Measurements from ENCODE around the gene RBM15B.
"Not testable (repeated sequence)": the region's sequence is repeated elsewhere in the genome, so short reads cannot be mapped to it uniquely, and the experiment has no call there.

The RBM15B gene

DNA sequence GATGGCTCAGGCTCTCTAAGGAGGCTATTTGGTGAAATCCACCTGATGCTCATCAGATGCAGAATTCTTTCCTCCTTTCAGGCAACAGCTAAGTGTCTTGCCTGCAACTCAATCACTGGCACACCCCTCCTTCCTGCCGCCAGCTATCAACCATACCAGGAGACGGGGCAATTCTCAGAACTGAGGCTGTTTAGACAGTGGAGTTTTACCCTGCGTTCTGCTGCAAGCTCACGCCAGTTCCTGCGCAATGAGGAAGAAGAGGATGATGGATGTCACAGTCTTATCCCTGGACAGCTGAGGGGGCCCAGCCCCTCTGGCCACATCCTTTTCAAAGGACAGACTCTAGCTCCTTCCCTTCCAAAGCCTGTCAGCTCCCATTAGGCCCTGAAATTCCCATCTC lies 13.0 kb upstream of the RBM15B start:
- DNase-seq (ENCODE audit: low read depth in 2 of 2), result no peak

DNA sequence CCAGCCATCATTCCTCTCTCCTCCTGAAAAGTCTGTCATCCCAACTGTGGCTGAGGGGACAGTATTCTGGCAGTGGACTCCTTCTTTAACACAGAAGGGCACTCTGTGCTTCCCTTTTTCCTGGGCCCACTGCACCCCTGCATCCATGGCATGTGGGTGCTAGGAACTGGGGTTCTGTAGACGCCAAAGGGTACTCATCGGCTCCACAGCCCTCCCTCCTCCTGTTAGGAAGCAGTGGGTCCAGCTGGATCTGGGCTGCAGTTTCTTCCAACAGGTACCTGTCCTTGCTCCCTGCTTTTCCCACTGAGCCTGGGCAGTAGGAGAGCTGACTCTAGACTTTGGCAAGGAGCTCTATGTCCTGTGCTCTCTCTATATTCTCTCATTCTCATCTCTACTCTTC lies 12.4 kb upstream of the RBM15B start:
- DNase-seq (ENCODE audit: low read depth in 2 of 2), result no peak

DNA sequence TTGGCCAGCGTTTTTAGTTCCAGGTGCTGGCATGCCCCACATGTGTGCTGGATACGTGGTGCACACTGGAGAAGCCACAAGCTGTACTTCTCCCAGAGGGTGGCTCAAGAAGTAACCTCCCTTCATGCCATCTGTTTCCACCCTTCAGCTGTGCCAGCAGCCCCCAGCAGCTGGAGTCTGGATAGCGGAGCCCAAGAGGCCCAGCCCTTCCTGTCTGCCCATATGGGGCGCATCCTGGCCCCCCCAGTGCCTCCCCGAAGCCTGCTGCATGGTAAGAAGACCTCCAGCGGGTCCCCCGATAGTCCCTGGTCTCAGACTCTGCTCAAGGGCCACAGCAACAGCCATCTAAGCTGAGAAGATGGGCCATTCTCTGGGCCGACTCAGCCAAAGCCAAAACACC lies 11.8 kb upstream of the RBM15B start:
- DNase-seq (ENCODE audit: low read depth in 2 of 2), result no peak

DNA sequence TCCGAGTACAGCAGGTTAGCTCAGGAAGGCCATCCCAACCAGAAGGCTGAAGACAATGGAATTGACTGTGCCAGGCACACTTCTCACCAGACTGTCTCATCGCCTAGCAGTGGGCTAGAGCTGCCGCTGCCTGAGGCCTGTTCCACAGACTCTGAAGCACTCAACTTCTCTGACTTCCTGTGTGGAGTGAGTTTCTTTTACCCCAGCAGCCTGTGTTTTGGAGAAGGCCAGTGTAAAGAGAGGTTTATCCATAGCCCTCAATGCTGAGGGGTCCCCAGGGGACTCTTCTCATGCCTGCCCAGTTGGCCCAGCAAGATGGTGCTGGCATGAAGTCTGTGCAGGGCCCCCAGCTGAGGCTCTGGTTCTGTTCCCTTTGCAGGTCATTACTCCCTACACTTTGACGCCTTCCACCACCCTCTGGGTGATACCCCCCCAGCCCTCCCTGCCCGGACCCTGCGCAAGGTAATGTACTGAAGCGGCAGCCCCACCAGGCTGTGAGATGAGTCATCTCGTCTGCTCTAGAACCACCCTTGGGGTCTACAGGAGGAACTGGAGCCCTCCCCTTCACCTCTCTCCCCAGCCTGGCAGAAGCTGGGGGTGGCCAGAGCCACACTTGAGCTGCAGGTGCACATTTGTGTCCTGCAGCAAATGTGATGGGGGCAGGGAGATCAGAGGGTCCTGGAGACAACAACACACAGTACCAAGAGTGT lies 11.2 kb upstream of the RBM15B start:
- DNase-seq (ENCODE audit: low read depth in 2 of 2), result no peak

DNA sequence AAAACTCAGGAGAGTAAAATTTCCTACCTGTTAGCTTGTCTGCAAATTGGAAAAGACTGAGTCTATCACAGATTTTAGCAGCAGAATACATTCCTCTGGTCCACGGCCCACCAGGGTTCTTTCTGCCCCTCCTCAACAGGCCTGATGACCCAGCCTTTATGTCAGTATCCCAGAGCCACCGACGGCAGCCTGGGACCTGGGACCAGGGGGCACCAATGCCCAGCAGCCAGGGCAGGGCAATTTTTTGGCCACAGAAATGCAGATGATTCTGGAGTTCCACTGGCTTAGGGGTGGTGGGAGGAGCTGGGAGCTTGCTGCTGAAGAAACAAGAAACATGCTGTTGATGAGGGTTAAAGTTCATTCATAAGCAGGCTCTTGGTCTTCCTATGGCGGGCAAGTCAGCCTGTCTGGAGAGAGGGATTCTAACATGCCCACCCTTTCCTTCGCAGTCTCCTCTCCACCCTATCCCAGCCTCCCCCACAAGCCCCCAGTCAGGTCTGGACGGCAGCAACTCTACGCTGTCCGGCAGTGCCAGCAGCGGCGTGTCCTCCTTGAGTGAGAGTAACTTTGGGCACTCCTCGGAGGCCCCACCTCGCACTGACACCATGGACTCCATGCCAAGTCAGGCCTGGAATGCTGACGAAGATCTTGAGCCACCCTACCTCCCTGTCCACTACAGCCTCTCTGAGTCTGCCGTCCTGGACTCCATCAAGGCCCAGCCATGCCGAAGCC lies 10.3 kb upstream of the RBM15B start:
- DNase-seq (ENCODE audit: low read depth in 2 of 2), result no peak

DNA sequence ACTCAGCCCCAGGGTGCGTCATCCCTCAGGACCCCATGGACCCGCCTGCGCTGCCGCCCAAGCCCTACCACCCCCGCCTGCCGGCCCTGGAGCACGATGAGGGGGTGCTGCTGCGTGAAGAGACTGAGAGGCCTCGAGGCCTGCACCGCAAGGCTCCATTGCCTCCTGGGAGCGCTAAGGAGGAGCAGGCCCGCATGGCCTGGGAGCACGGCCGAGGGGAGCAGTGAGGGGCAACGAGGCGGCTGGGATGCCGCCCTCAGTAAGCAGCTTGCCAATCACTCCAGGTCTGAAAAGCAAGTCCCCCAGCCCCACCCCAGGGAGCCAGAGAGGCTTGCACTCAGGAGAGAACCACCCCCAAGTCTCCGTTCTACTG lies 9.8 kb upstream of the RBM15B start:
- no peak for DNase-seq (ENCODE audit: low read depth in 2 of 2)

DNA sequence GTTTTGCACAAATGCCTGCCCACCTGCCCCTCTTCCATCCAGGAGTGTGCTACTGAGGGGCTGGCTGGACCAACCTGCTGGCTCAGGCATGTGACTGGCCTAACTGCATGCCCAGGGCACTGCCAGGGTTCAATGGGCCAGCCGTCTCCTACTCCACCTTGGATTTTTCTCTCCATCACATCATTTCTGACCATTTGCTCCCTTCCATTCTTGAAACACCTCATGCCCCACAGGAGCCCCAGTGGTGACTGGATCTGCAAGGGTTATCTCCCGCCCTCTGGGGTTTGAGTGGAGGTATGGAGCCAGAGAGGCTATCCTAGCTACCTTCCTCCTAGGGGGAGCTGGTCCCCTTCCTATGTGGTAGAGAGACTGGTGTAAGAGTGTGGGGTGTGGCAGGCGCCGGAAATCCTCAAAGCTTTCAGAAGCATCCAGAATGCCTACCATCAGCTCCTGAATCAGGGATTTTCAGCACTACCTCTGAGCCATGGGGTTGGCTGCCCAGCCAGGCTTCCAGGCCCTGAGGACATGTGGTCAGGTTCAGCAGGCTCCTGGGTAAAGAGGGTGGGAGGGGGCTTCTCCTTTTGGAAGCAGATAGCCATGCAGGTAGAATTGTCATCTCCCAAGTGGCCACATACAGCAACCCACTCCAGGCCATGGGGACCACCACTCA lies 8.9 kb upstream of the RBM15B start:
- no peak for DNase-seq (ENCODE audit: low read depth in 2 of 2)

DNA sequence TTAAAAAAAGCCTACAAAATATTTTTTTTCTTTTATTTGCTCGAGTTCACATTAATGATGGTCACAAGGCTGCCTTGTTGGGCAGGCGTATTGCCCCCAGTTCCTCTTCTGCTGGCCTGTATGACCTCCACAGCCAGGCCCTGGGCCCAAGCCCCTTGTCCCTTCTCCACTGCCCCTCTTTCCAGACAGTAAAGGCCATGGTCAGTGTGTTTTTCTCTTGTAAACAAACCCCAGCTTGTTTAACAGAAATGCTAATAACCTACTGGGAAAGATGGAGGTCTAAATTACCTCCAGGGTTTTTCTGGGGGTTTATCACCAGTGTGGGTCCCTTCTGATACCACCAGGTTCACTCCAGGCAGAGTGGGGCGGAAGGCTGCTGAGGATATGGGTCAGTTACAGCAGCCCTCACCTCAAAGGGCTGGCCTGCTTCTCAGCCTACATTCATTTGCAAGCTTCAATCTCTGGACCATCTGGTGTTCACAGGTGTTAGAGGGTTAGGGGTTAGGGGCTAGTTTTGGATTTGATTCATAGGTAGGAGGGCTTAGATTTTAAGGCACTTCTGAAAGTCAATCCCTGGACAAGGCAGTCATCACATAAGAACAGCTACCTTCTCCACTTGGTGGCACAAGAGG lies 8.0 kb upstream of the RBM15B start:
- DNase-seq (ENCODE audit: low read depth in 2 of 2), result no peak

DNA sequence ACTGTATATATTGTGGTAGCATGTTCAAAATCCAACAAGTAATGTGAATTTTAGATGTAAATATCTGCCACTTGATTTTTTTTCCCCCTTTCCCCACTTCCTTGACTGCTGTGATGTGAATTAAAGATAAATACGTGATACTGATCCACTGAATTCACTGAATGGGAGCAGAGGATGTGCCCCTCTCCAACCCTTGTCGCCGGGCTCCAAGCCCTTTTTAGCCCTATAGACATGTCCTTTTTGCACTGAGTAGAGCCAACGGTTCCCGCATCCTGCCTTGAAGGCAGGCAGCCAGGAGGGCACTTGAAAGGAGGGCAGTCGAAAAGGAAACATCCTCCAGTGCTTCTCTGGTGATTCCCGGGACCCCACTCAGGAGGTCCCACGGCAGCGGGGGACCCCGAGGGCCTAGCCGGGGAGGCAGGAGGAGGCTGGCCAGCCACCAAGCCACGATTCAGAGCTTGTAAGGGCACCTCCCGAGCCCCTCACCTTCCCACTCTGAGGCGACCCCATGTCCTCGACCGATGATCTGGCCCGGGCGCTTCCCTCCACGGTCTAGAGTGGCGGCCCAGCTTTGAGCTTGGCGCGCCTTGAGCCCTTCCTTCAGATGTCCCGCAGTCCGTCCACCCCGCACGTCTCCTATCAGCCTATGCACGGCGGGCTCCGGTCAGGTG lies 6.9 kb upstream of the RBM15B start:
- no peak for DNase-seq (ENCODE audit: low read depth in 2 of 2)

DNA sequence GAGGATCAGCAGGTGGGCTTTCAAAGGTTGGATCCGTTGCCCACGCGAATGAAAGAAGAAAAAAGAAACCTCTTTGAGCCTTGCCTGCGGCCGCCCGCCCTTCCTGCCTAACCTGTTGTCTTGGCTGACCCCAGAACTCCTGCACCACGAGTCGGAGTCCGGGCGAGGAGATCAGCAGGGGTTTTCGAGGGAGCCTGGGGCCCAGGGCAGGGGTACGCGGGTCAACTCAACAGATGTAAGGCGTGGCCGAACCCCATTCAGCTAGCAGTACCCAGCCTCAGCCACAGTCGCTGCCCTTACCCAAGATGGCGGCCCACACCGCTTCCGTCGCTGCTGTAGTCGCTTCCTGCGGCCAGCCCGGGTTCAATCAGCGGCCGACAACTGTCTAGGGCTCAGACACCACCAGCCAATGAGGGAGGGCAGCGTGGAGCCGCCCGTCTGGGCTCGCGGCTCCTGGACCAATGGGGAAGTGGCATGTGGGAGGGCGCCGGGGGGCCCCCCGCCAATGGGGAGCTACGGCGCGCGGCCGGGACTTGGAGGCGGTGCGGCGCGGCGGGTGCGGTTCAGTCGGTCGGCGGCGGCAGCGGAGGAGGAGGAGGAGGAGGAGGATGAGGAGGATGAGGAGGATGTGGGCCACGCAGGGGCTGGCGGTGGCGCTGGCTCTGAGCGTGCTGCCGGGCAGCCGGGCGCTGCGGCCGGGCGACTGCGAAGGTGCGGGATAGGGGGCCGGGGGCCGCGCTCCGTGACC lies 6.2 kb upstream of the RBM15B start, which contains the start of gene MANF:
TSS of gene MANF (plus strand) at position 566 of the 748 bp plus-strand sequence. CDS start at position 618, 52 bp downstream.
- DNase-seq (ENCODE audit: low read depth in 2 of 2), result peak; percentile 85 to 91

DNA sequence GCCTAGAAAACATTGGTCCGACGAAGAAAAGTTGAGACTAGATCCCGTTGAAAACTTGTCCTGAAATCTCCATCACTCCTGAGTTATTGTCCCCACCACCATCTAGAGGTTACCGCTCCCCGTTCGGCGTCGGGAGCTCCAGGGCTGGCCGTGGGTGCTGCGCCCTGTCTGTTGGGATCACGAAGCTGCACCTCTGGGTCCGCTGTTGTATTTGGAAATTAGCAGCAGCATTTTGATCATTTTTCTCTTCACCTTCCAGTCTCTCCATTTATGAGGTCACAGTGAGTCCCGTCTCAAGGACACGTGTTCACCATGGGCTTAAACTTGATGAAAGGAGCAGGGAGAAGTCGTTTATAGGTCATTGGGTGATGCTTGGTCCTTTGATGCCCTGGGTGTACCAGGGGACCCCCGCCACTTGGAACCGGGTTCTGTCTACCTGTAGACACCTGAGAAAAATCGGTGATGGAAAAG lies 5.4 kb upstream of the RBM15B start:
- DNase-seq (ENCODE audit: low read depth in 2 of 2), result no peak

DNA sequence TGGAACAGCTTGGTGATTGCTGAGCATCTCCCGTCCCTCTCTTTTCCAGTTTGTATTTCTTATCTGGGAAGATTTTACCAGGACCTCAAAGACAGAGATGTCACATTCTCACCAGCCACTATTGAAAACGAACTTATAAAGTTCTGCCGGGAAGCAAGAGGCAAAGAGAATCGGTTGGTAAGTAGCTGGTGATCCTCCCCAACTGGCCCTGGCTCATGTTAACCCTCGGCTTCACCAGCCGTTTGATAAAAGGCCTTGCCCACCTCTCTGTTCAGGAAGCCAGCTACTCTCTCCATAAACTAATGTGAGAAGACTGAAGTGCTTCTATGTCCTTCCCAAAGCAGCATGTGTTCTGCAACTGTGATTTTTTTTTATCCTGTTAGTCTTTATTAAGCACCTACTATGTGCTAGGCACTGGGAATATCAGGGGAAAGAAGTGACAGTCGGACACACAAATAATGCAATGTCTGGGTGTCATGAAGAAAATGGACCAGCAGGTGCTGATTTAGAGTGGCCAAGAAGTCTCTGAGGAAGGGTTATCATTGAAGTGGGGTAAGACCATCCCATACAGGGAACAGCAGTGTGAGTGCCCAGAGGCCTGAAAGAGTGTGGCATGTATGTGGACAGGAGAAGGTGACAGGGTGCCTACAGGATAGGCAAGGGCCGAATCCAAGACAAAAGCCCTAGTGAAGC lies 4.8 kb upstream of the RBM15B start:
- no peak for DNase-seq (ENCODE audit: low read depth in 2 of 2)

DNA sequence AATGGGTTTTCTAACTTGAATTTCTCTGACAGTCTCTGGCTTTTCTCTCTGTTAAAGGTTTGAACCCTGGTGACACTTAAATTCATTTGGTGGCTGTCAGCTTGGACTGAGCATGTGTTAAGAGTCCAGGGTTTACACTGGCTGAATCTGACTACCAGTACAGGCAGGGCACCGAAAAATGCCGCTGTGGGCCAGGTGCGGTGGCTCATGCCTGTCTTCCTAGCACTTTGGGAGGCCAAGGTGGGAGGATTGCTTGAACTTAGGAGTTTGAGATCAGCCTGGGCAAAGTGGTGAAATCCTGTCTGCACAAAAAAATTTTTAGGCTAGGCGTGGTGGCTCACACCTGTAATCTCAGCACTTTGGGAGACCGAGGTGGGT lies 4.2 kb upstream of the RBM15B start:
- DNase-seq (ENCODE audit: low read depth in 2 of 2), result no peak

DNA sequence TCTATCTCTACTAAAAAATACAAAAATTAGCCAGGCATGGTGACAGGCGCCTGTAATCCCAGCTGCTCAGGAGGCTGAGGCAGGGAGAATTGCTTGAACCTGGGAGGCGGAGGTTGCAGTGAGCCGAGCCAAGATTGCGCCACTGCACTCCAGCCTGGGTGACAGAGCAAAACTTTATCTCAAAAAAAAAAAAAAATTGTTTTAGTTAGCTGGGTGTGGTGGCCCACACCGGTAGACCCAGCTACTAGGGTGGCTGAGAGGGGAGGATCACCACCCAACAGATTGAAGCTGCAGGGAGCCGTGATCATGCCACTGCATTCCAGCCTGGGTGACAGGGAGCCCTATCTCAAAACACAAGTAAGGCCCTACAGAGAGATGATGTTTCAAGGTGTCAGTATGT lies 3.8 kb upstream of the RBM15B start:
- DNase-seq (ENCODE audit: low read depth in 2 of 2), result not testable (repeated sequence)

DNA sequence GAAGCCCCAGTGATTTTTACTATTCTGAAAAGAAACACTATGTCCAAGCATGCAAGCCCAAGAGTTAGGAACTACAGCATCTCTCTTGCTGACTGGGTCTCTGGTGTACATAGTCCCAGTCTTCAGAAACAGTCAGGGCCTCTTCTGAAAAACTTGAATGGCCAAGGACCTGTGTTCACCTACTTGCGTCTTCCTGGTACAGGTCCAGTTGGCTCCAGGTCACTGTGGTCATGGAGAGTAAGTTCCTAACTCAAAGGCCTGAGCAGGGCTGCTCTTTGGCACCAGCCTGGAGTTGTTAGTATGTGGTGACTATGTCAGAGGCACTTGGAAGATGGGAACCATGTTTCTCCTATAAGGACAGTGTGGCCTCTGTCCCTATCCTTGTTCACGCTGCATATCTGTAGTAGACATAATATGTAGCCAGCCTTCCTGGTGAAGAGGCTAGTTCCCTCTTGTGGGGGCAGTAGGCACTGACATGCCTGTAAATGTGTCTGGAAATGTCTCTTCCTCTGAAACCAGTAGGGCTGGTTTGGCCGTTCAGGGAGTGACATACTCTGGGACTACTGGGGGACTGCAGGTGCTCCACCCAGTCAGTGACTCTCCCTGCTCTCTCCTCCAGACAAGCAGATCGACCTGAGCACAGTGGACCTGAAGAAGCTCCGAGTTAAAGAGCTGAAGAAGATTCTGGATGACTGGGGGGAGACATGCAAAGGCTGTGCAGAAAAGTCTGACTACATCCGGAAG lies 2.6 kb upstream of the RBM15B start:
- DNase-seq (ENCODE audit: low read depth in 2 of 2), result no peak

DNA sequence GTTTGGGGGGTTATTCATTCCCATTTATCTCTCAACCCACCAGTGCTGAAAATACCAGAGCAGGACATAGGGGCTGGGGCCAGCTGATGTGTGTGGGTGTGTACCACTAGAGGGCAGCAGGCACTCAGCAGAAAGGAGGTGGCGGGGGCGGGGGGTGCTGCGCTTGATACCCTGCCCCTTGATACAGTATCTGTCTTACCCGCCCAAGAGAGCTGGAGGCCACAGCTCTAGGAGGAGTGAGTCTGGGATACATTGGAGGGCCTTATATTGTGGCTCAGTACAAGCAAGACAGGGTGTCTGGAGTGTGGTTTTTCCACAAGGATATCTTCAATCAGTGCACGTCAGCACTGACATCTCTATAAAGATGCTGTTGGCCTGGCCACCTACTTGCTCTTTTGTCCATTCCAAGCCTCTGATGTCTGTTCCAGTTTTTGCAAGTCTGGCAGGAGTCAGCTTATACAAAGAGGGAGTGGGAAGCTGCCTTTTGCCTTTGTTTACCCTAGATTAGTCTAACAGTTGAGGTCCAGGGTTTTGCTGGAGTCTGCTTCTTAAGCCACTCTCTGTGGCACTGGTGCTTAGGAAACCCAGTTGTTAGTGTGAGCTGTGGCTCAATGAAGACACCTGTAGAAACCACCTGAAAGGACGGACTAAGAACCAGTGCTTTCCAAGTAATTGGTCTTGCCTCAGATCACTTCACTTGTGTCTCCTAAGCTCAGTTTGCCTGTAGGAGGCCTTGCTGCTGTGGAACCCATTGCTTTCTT lies 1.5 kb upstream of the RBM15B start:
- peak; percentile 13 to 29 for DNase-seq (ENCODE audit: low read depth in 2 of 2)

DNA sequence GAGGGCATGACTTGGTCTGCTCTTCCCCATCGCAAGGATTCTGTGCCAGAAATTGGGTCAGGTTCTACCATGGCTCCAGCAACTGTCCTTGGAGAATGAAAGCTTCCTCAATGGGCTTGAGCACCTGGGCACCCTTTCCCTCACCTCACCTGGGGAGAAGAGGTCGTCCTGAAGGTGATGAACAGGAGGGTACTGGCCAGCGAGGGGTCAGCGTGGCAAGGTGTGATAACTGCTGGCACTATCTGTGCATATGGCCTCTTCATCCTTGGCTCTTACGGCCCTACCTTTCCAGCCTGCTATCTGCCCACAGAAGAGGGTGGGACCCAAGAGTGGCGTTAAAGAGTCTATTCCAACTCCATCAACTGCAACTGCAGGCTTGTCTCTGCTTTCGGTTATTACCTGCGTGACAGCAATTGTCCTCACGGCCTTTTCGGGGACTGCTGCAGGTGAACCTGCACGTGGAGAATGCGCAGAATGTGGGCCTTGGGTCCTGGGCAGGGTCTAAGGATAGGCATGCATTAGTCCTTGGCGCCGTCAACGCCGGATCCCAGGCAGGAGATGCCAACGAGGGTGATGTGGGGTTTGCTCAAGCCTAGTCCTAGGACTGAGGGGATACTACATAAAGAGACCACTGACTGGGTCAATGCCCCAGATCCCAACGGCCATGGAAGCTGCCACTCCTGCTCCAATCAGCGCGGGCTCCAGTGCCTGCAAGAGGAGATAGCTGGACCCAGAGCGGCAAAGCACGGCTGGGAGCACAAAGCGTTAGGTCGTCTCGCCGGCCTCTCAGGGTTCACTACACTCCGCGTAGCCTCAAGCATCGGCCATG lies 625 bp upstream of the RBM15B start:
- DNase-seq (ENCODE audit: low read depth in 2 of 2), result no peak

All from stimulated activated CD4-positive, alpha-beta T cell treated with anti-CD3 and anti-CD28 coated beads, Interleukin-1b, Interleukin-23, amount 100 ng/mL, for 1 hour (primary cell).